ENCODE results near the gene NREP.

NREP gene

DNA sequence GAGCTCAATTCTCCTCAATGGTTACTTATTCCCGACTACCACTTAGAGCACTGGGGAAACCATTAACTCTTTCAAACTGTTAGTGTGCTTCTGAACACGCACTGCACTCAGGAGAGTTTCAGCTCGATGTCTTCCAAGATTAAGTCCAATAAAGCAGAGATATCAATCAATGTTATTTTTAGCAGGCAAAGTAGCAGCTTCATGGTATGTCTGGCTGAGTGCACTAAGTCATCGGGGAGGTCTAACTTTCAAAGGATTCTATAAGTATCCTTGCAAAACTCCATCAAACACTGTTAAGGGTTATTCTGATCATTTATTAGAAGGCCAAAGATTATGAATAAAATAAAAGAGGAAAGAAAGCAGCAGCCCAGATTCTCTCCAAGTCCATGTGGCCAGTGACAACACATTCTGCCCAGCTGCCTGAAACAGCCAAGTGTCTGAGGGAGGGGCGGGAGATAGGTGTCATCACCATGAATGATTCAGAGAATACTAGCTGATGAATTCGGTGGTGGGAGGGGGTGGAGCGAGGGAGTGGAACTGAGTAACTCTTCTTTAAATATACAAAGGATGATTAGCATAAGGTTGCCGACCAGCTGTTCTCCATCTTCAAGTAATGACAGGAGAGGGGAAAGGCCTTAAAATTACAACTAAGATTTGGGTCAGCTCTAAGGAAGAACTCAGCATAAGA is 21.3 kb downstream of the NREP start:
- DNase-seq: no peak

DNA sequence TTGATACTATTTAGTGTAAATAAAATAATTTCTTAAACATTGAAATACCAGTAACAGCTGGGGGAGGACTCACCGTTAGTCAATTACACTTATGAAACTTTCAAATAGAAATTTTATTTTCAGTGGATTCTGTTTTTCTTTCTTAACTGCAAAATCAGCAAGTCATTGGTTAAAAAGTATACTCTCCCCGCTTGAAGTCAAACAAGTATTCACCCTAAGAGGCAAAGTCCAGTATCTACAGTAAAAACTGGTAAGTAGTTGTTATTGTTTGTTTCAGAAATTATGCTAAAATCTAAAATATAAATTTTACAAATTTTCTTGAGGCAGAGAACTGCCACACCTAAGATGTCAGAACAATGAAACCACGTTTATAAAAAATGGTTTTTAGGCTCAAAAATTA is 22.4 kb downstream of the NREP start:
- DNase-seq: no peak

GRCh38 chr5:111734013-111734412 is 23.0 kb downstream of the NREP start:
- DNase-seq: no peak

GRCh38 chr5:111733571-111733970 is 23.4 kb downstream of the NREP start:
- DNase-seq: no peak

DNA sequence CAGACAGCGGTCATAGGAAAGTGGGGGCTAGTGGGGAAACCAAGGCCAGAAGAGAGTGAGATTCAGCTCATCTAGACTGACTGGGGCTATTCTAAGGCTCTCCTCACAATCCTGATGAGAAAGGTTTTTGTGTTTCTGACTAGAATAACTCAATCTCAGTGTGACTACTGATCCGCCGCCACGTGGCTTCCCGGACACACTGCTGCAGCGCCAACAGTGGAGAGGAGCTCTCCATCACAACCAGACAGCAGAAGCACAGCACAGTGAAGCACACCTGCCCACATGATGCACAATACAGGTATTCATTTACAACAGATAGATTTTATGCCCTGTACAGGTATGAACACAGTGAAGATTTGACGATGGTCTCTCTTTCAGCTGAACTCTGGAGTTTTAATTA is 25.4 kb downstream of the NREP start:
- DNase-seq: peak; percentile 85

DNA sequence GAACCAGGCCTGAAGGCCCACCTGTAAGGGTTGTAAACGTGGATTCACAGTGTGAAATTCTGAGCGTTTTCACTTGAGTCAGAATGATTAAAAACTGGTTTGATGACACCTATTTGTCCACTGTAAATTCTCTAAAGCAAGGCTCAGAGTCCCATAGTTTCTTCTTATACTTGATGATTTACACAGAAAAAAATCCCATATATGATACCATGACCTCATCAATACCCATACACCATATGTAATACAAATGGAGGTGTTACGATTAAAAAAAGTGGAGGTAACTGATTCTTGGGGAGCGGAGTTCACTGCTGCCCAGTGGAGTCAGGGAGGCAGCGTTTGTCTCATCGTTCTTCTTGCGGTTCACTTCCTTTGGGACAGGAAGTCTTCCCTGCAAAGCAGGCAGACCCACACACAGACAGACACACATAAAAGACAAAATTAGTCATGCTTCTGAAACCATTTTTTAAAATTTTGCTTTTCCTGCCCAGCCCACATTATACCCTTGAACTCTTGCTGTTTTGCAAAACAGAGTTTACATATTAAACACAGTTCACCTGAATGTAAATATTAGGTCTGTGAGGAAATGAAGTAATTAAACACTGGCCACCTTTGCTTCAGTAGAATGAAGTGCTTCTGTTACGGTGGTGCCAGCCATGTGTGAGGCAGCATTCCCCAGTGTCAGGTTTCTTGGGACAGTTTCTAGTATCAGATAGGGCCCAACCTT is 26.2 kb downstream of the NREP start:
- peak; percentile 92 for DNase-seq

- no peak for DNase-seq
Observed at GRCh38 chr5:111728941-111729340, 28.1 kb downstream of the NREP start.

GRCh38 chr5:111726986-111727385 is 30.0 kb downstream of the NREP start:
- DNase-seq: no peak

GRCh38 chr5:111722140-111722539 is 34.9 kb downstream of the NREP start:
- DNase-seq: no peak

- DNase-seq: no peak
Observed at GRCh38 chr5:111720333-111720890, 36.6 kb downstream of the NREP start.

GRCh38 chr5:111719773-111720172 is 37.2 kb downstream of the NREP start:
- DNase-seq: no peak

- DNase-seq: peak; percentile 9
Observed at GRCh38 chr5:111716789-111717188, 40.2 kb downstream of the NREP start.

GRCh38 chr5:111707630-111708164 is 49.3 kb downstream of the NREP start:
- no peak for DNase-seq

DNA sequence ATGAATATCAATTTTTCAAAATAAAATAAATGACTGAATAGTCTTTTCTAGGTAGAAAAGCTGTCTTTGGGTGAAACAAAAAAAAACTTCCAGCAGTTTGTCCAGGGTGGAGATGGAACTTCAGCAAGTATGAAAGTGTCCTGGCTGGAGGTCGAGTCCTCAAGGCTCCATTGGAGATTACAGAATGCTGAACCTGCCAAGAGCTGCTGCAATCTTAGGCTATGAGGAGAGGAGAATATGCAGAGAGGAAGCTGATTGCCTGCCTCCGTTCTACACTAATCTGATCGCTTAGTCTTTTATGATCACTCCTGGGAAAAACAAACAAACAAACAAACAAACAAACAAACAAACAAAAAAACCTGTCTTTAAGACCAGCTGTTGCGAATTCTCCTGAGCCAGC is 50.6 kb downstream of the NREP start:
- no peak for DNase-seq

DNA sequence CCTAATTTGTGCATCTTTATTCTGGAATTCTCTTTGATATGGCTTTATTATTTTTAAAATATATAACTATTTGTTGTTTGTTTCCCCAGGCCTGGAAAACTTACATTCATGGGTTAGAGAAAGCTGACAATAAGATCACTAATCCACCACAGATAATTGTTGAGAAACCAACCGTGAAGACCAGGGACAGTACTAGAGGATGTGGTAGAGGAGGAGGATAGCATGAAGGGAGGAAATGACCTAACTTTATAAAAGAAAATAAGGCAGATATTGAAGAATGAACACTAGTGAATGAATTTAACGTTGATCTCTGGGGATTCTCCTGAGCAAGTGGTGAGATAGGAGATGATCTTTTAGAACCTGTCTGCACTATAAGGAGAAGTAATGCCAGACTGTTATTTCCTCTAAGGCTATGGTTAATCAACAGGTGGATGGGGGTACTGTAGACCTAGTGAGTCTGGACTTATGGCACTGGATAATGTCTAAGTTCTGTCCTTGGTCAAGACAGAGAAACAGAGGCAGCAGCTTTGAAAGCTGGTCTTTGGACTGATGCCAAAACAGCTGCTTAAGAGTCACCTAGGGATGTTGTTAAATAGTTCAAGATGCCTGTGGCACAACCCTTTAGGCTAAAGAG is 52.4 kb downstream of the NREP start:
- no peak for DNase-seq

- peak; percentile 20 for DNase-seq
Observed at GRCh38 chr5:111703662-111704061, 53.3 kb downstream of the NREP start.

DNA sequence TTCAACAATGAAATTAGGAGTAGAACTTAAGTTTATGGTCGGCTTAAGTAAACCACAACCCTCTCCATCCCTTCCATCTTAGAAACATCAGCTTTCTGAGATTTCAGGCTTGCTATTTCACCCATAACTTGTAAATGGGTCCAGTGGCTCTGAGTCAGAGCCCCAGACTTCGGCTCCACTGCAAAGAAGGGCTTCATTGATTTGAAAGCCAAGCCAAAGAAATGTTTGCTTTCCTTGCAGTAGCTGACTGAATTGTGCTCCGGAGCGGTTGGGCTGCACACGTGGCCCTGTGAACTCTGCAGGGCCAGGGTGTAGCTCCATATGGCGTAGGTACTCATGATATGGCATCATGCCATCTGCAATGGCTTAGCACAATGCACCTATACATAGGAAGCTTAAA is 57.0 kb downstream of the NREP start:
- DNase-seq: peak; percentile 71

GRCh38 chr5:111699324-111699723 is 57.7 kb downstream of the NREP start:
- DNase-seq: no peak

- no peak for DNase-seq
Observed at GRCh38 chr5:111697881-111698757, 58.9 kb downstream of the NREP start.

DNA sequence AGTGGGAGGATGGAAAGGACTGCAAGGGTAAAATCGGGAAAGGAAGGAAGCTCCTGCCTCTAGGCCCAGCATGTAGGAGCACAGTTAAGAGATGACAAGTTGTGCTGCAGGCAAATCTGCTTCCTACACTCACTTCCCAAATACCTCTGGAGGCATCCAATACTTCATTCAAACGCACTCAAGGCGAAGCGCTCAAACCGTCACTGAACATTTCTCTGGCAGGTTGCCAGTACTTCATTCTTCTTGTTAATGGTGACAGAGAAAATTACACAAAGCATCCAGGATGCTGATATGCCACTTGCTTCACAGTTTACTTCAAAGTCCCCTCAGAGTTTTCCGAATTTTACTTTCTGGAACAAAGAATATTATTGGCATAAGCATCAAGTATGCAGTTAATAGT is 59.8 kb downstream of the NREP start:
- peak; percentile 15 for DNase-seq

DNA sequence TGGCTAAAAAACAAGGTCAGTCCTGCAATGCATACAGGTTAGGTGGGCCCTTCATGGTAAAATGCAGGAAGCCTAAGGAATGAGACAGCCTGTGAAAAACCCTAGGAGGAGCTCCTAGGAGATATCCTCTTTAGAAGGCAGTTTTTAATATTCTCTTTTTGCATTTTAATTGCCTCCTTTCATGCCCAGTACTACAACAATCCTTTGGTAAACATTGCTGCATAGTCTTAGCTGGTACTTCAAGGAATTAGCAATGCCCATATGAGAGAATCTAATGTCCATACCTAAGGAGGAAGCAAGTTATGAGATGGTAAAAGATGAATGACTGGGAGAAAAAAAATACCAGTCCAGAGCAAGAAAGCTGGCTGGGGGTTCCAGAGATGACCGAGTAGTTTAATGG is 61.0 kb downstream of the NREP start:
- DNase-seq: no peak

GRCh38 chr5:111694133-111694532 is 62.9 kb downstream of the NREP start:
- DNase-seq: no peak

DNA sequence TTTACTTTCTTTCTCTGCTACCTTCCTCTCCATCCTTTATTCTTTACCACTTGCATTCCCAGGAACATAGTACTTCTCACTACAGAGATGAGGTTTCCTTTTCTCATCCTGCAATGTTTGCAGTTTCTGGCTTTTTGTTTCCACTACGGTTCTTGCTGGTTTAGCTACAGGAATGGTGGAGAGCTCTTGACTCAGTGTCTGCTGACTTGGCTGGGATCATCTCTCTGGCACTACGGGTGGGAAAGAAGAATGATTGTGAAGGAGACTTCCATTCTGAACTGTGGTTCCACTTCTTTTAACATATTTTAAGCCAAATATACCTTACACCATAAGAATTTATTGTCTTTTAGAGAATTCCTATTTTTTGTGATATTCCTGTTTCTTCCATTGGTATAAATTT is 65.1 kb downstream of the NREP start:
- DNase-seq: no peak
